ENCODE measurements around the gene SRCIN1.

SRCIN1 gene

DNA sequence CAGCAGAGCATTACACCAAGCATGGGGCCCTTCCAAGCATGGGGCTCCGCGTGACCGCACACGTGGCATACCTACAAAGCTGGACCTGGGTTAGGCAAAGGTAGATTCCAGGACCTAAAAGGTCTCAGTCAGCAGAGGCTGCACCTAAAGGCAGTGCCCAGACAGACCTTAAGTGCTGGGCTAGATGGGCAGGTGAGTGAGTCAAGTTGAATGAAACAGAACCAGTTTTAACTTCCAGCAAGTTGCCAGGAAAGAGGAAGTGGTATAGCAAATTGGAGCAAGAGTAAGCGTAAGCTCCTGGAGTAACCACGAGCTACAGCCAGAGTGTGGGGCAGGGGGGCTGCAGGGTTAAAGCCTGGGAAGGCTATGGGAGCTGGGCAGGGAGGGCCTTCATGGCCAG lies 49.5 kb downstream of the SRCIN1 start:
- TF ChIP-seq, protein P1, sequence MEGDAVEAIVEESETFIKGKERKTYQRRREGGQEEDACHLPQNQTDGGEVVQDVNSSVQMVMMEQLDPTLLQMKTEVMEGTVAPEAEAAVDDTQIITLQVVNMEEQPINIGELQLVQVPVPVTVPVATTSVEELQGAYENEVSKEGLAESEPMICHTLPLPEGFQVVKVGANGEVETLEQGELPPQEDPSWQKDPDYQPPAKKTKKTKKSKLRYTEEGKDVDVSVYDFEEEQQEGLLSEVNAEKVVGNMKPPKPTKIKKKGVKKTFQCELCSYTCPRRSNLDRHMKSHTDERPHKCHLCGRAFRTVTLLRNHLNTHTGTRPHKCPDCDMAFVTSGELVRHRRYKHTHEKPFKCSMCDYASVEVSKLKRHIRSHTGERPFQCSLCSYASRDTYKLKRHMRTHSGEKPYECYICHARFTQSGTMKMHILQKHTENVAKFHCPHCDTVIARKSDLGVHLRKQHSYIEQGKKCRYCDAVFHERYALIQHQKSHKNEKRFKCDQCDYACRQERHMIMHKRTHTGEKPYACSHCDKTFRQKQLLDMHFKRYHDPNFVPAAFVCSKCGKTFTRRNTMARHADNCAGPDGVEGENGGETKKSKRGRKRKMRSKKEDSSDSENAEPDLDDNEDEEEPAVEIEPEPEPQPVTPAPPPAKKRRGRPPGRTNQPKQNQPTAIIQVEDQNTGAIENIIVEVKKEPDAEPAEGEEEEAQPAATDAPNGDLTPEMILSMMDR (IDR thresholded peaks at IDR 0.05), result no peak
- no peak for TF ChIP-seq ZFX (IDR thresholded peaks at IDR 0.05; ENCODE audit: borderline replicate concordance)
- H3K27ac ChIP-seq, result no peak overlapping the region

DNA sequence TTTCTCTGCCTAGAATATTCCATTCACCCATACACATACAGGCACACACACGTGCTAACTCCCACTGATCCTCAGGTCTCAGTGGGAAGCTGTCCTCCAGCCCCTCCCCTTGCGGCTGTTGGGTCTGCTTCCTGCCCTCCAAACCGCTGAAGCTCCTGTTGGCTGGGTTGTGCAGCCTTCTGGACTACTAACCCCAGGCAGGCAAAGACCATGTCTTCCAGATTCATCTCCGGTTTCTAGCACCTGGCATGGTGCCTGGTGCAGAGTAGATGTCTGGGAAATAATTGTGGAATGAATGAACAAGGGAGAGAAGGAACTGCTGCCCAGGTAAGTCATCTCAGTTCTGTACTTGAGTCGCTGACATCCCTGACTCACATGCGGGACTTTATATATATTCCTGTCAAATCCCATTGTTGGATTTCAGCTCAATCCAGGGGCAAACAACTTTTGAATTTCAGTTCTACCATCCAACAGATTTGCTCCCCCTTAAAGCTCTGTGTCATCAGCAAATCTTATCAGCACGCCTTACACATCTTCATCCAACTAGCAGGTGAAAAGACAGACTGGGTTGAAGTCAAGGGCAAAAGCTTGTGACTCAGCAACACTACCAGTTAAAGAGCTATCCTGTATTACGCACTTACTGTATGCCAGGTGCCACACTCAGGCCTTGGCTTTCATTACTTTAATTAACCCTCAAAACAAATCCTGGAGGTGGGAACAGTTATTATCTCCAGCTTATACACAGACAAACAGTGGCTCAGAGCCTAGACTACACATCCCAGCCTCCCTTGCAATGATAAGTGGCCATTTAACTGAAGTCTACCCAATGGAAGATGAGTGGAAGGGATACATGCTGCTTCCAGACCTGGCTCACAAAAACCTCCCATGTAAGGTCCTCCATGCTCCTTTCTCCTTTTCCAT lies 51.1 kb downstream of the SRCIN1 start:
- TF ChIP-seq ZFX (IDR thresholded peaks at IDR 0.05; ENCODE audit: borderline replicate concordance), result no peak
- TF ChIP-seq, protein P1 (IDR thresholded peaks at IDR 0.05), result no peak
- H3K27ac ChIP-seq, result no peak overlapping the region

DNA sequence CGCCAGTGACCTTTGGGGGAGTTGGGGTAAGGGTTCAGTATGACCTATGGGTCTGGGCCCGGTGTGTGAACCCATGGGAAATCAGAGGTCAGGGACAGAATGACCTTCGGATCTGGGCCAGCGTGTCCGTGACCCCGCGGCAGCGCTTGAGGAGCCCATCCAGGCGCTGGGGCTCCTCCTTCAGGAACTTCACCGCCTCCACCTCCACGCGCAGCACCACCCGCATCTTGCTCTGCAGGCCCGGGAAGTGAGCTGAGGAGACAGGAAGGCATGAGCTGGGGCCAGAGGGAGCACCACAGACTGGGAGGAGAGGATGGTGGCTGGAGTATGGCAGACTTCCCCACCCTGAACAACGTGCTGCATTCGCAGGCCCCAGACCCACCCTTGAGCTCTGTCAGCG lies 53.4 kb downstream of the SRCIN1 start:
- TF ChIP-seq ZFX (IDR thresholded peaks at IDR 0.05; ENCODE audit: borderline replicate concordance), result no peak
- TF ChIP-seq, protein P1 (IDR thresholded peaks at IDR 0.05), result no peak

DNA sequence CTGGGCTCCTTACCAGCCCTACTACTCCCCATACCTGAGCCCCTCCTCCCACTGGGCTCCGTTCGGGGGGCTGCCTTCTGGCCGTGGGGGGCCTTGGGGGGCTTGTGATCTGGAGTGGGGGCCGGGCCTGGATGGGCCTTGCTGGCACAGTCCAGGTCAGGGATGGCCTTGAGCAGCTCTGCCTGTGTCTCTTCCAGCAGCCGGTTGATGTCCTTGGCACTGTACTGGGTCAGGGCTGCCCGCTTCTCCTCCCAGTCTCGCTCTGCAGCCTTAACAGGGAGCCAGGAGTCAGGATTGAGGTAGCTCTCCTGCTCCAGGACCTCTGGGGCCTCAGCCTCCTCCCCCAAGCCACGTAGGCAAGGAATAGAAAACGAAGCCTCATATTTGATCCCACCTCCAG lies 54.6 kb downstream of the SRCIN1 start:
- H3K27ac ChIP-seq, result no peak overlapping the region
- TF ChIP-seq, protein P1 (IDR thresholded peaks at IDR 0.05), result no peak
- TF ChIP-seq ZFX (IDR thresholded peaks at IDR 0.05; ENCODE audit: borderline replicate concordance), result no peak

More for the DNA sequence above, 53.4 kb downstream of the SRCIN1 start:
- no peak overlapping the region for H3K27ac ChIP-seq

DNA sequence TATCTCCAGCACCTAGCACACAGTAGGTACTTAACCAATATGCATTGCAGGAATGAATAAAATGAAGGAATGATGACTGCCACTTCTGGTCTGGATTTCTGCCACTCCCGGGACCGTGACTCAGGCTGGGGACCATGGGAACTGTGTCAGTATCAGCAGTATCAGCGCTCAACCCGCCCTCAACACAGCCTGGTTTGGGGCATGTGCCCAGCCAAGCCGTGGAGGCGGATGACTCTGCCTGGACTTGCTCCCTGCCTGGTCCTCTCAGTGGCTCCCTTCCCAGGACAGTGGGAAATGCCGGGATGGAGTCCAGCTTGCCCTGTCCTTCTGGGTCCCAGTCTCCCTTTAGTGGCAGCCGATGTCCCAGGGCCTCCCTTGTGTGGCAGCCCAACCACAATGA lies 55.1 kb downstream of the SRCIN1 start:
- TF ChIP-seq ZFX (IDR thresholded peaks at IDR 0.05; ENCODE audit: borderline replicate concordance), result no peak
- TF ChIP-seq, protein P1 (IDR thresholded peaks at IDR 0.05), result no peak
- H3K27ac ChIP-seq, result no peak overlapping the region

DNA sequence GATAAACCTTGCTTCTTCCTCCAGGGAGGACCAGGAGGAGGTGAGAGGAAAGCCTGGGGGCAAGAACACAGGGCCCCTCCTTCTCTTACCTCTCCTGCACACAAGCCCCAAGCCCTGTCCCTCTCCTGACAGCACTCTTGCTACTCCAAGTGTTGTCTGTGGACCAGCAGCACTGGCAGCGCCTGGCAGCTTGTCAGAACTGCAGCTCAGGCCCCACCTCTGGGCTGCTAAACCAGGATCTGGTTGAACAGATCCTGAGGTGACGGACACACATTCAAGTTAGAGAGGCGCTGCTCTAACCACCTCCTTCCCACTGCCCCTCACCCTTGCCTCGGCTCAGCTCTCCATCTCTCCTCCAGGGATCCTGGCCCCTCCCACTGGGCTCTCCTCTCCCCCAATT lies 56.5 kb downstream of the SRCIN1 start:
- no peak for TF ChIP-seq ZFX (IDR thresholded peaks at IDR 0.05; ENCODE audit: borderline replicate concordance)
- TF ChIP-seq, protein P1 (IDR thresholded peaks at IDR 0.05), result no peak

DNA sequence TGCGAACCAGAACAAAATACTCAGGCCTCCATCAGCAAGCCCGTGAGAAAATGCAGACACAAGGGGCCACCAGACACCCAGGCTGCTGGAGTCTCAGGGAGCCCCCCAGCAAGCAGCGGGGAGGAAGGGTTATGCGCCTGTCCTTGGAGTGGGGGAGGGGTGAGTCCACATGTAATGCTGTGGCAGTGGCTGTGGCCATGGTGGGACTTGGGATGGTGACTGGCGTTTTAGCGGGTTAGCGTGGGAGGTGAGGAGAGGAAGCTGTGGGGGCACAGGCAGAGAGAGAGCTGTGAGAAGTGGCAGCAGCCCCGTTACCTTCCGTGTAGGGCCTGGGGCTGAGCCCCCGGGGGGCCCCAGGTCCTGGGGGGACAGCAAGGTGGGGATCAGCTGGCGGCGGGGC lies 58.3 kb downstream of the SRCIN1 start:
- H3K27ac ChIP-seq, result no peak overlapping the region

More for the DNA sequence above, 56.5 kb downstream of the SRCIN1 start:
- no peak overlapping the region for H3K27ac ChIP-seq

More for the DNA sequence above, 58.3 kb downstream of the SRCIN1 start:
- TF ChIP-seq, protein P1 (IDR thresholded peaks at IDR 0.05), result no peak
- no peak for TF ChIP-seq ZFX (IDR thresholded peaks at IDR 0.05; ENCODE audit: borderline replicate concordance)

Data from 22Rv1 (cell line).